ENCODE results near the gene PAX6. TPM values are rescaled to one million over a fixed set of nuclear protein-coding genes. Genes with fewer than 3 reads are reported as not detected.

The PAX6 gene
- total RNA-seq, 1 experiment from 2014 or later, result 9.6 TPM

- no peak for DNase-seq (ENCODE audit: low read depth)
These were observed 13.0 kb downstream of the PAX6 start for GRCh38 chr11:31798057-31798553.

- DNase-seq (ENCODE audit: low read depth), result no peak
These were observed 13.7 kb downstream of the PAX6 start for GRCh38 chr11:31797190-31798056.

GRCh38 chr11:31796499-31797189, 14.5 kb downstream of the PAX6 start:
- no peak for DNase-seq (ENCODE audit: low read depth)

GRCh38 chr11:31795706-31796498, 15.2 kb downstream of the PAX6 start:
- no peak for DNase-seq (ENCODE audit: low read depth)

GRCh38 chr11:31794548-31794947, 16.6 kb downstream of the PAX6 start:
- no peak for DNase-seq (ENCODE audit: low read depth)

GRCh38 chr11:31793264-31793663, 17.9 kb downstream of the PAX6 start:
- DNase-seq (ENCODE audit: low read depth), result no peak

- no peak for DNase-seq (ENCODE audit: low read depth)
These were observed 18.7 kb downstream of the PAX6 start for GRCh38 chr11:31792456-31792855.

- no peak for DNase-seq (ENCODE audit: low read depth)
These were observed 19.1 kb downstream of the PAX6 start for GRCh38 chr11:31792036-31792435.

- DNase-seq (ENCODE audit: low read depth), result no peak
These were observed 20.5 kb downstream of the PAX6 start for GRCh38 chr11:31790649-31791048.

- DNase-seq (ENCODE audit: low read depth), result no peak
These were observed 23.0 kb downstream of the PAX6 start for GRCh38 chr11:31788085-31788484.

GRCh38 chr11:31786996-31787685, 24.0 kb downstream of the PAX6 start:
- no peak for DNase-seq (ENCODE audit: low read depth)

- no peak for DNase-seq (ENCODE audit: low read depth)
These were observed 26.5 kb downstream of the PAX6 start for GRCh38 chr11:31784611-31785010.

GRCh38 chr11:31783252-31783651, 27.9 kb downstream of the PAX6 start:
- no peak for DNase-seq (ENCODE audit: low read depth)

GRCh38 chr11:31782257-31782656, 28.9 kb downstream of the PAX6 start:
- no peak for DNase-seq (ENCODE audit: low read depth)

- DNase-seq (ENCODE audit: low read depth), result no peak
These were observed 30.6 kb downstream of the PAX6 start for GRCh38 chr11:31780480-31780971.

- no peak for DNase-seq (ENCODE audit: low read depth)
These were observed 31.0 kb downstream of the PAX6 start for GRCh38 chr11:31780078-31780477.

GRCh38 chr11:31779374-31779791, 31.7 kb downstream of the PAX6 start:
- DNase-seq (ENCODE audit: low read depth), result peak; percentile 42

- no peak for DNase-seq (ENCODE audit: low read depth)
These were observed 38.7 kb downstream of the PAX6 start for GRCh38 chr11:31772412-31772811.

GRCh38 chr11:31770011-31770700, 41.0 kb downstream of the PAX6 start:
- DNase-seq (ENCODE audit: low read depth), result no peak

- no peak for DNase-seq (ENCODE audit: low read depth)
These were observed 42.1 kb downstream of the PAX6 start for GRCh38 chr11:31768749-31769640.
